HG02884 (cell line): ENCODE data around the gene SLC4A8.

Experiments used
- ATAC-seq: cut with Tn5 transposase; IDR thresholded peaks from one replicate; pipeline ENCODE4 v1.9.1; 2021; ENCODE audit warnings: mild to moderate bottlenecking, moderate library complexity; ENCODE audit not compliant: unreplicated experiment

Gene SLC4A8

GRCh38 chr12:51424662-51425539, at the start of gene SLC4A8:
TSS of gene SLC4A8 (plus strand) at chr12:51424831. CDS start at chr12:51424988, 157 bp downstream.
- peak; percentile 86 for ATAC-seq

- ATAC-seq, result no peak
These were observed 49.8 kb upstream of the SLC4A8 start for GRCh38 chr12:51374856-51375255.

GRCh38 chr12:51377099-51377984, 47.3 kb upstream of the SLC4A8 start:
- no peak for ATAC-seq

GRCh38 chr12:51378749-51379148, 45.9 kb upstream of the SLC4A8 start:
- ATAC-seq, result no peak

GRCh38 chr12:51379571-51379970, 45.1 kb upstream of the SLC4A8 start:
- ATAC-seq, result no peak

- ATAC-seq, result no peak
These were observed 43.2 kb upstream of the SLC4A8 start for GRCh38 chr12:51381226-51382079.

GRCh38 chr12:51382173-51382572, 42.5 kb upstream of the SLC4A8 start:
- no peak for ATAC-seq

- no peak for ATAC-seq
These were observed 41.2 kb upstream of the SLC4A8 start for GRCh38 chr12:51383269-51383905.

GRCh38 chr12:51386351-51386750, 38.3 kb upstream of the SLC4A8 start:
- ATAC-seq, result no peak

GRCh38 chr12:51388069-51388799, 36.4 kb upstream of the SLC4A8 start:
- ATAC-seq, result no peak

GRCh38 chr12:51388846-51389245, 35.8 kb upstream of the SLC4A8 start:
- ATAC-seq, result no peak

- no peak for ATAC-seq
These were observed 35.2 kb upstream of the SLC4A8 start for GRCh38 chr12:51389302-51389999.

- no peak for ATAC-seq
These were observed 34.2 kb upstream of the SLC4A8 start for GRCh38 chr12:51390457-51390856.

- ATAC-seq, result no peak
These were observed 33.7 kb upstream of the SLC4A8 start for GRCh38 chr12:51390891-51391282.

GRCh38 chr12:51391283-51392123, 33.1 kb upstream of the SLC4A8 start, which contains the start of gene GALNT6:
TSS of gene GALNT6 (minus strand) at chr12:51391406. CDS start at chr12:51379781, 11,625 bp downstream.
- ATAC-seq, result peak; percentile 35

GRCh38 chr12:51392556-51393237, 31.9 kb upstream of the SLC4A8 start:
- no peak for ATAC-seq
